B cell (primary cell): ENCODE data around the gene PDGFA.

ENCODE experiments used
- CTCF ChIP-seq: fragments of 200-600 bp; IDR thresholded peaks from one replicate; pipeline ENCODE4 v1.8.0; 2022; ENCODE audit warnings: antibody characterized with exemption, mild to moderate bottlenecking
- EZH2 ChIP-seq: IDR thresholded peaks from 2 replicates; pipeline ENCODE4 v1.6.1; 2012; ENCODE audit warnings: borderline replicate concordance, low read depth, mild to moderate bottlenecking, moderate library complexity, low read length; ENCODE audit not compliant: insufficient read depth, poor library complexity, severe bottlenecking

- no peak for TF ChIP-seq CTCF
- TF ChIP-seq EZH2 = no peak
Measured at GRCh38 chr7:568031-568951, 48.6 kb upstream of the PDGFA start.
